Right atrium auricular region (tissue), 2 donors: ENCODE measurements around the gene C8G. TPM values are rescaled to one million over a fixed set of nuclear protein-coding genes. Genes with fewer than 3 reads are reported as not detected.

Experiments
- DNase-seq: peaks from one replicate; pipeline ENCODE4 v3.0.0-alpha.2; 2019; ENCODE audit warnings: low spot score
- H3K27ac ChIP-seq, 2 donors: fragments of 200-600 bp; sonication (generic); 1 replicate in 1 of 2; 2 replicates in 1 of 2; pipeline ENCODE4 v1.5.1; 2016 to 2019
- H3K27me3 ChIP-seq, 2 donors: fragments of 200-600 bp; sonication (generic); one replicate each; pipeline versions ENCODE4 v1.5.1 to v1.6.0; 2017 to 2019
- H3K36me3 ChIP-seq: fragments of 200-600 bp; sonication (generic); one replicate; pipeline ENCODE4 v1.5.1; 2016
- H3K4me1 ChIP-seq, 2 donors: fragments of 200-600 bp; sonication (generic); one replicate each; pipeline versions ENCODE4 v1.5.1 to v1.6.0; 2017 to 2019
- H3K4me3 ChIP-seq, 2 donors: fragments of 200-600 bp; sonication (generic); 1 replicate in 1 of 2; 2 replicates in 1 of 2; pipeline ENCODE4 v1.5.1; 2017 to 2019; ENCODE audit warnings: mild to moderate bottlenecking in 1 of 2, moderate library complexity in 1 of 2
- H3K9me3 ChIP-seq, 2 donors: fragments of 200-600 bp; sonication (generic); one replicate each; pipeline ENCODE4 v1.5.1; 2019
- CTCF ChIP-seq, 2 donors: fragments of 200-600 bp; sonication (generic); IDR thresholded peaks; one replicate each; pipeline ENCODE4 v1.5.1; 2019; ENCODE audit warnings: antibody characterized with exemption in 2 of 2
- total RNA-seq, 2 donors: library from RNA; depleted of rRNA; stranded (reverse); fragments of >200 nt; gene quantifications; one replicate each; pipeline ENCODE4 v1.1.0, GENCODE V29; 2016

The C8G gene
- total RNA-seq, 2 donors from 2014 or later, result not detected

GRCh38 chr9:136955202-136955942 lies 10.3 kb downstream of the C8G start:
- Histone ChIP-seq H3K27ac (no peak overlapping the region), H3K4me3 (no peak overlapping the region), H3K9me3 (no peaks in the 10 kb centered on the region), H3K27me3 (no peaks in the 10 kb centered on the region), H3K4me1 (peaks cover 0 to 28% of the 10 kb centered on the region in 2 donors), H3K36me3 (no peaks in the 10 kb centered on the region)
- no peak for TF ChIP-seq CTCF (IDR thresholded peaks at IDR 0.05)
- no peak for DNase-seq

GRCh38 chr9:136955943-136956335 lies 10.9 kb downstream of the C8G start:
- TF ChIP-seq CTCF (IDR thresholded peaks at IDR 0.05), result no peak
- H3K27me3 ChIP-seq, result no peaks in the 10 kb centered on the region
- no peak for DNase-seq
- H3K9me3 ChIP-seq, result no peaks in the 10 kb centered on the region
- no peaks in the 10 kb centered on the region for H3K36me3 ChIP-seq
- no peak overlapping the region for H3K4me3 ChIP-seq
- no peak overlapping the region for H3K27ac ChIP-seq
- peaks cover 0 to 22% of the 10 kb centered on the region in 2 donors for H3K4me1 ChIP-seq

- Histone ChIP-seq H3K27me3 (no peaks in the 10 kb centered on the region), H3K27ac (no peak overlapping the region), H3K36me3 (no peaks in the 10 kb centered on the region), H3K4me1 (peaks cover 0 to 22% of the 10 kb centered on the region in 2 donors), H3K9me3 (no peaks in the 10 kb centered on the region), H3K4me3 (no peak overlapping the region)
- no peak for TF ChIP-seq CTCF (IDR thresholded peaks at IDR 0.05)
- DNase-seq, result no peak
Observed at GRCh38 chr9:136956604-136957003, 11.6 kb downstream of the C8G start.

- Histone ChIP-seq H3K4me1 (peaks cover 0 to 15% of the 10 kb centered on the region in 2 donors), H3K4me3 (no peak overlapping the region), H3K27me3 (no peaks in the 10 kb centered on the region), H3K36me3 (no peaks in the 10 kb centered on the region), H3K9me3 (no peaks in the 10 kb centered on the region), H3K27ac (no peak overlapping the region)
- TF ChIP-seq CTCF (IDR thresholded peaks at IDR 0.05), result no peak
- no peak for DNase-seq
Observed at GRCh38 chr9:136957461-136957860, 12.4 kb downstream of the C8G start.

GRCh38 chr9:136957901-136958300 lies 12.9 kb downstream of the C8G start:
- Histone ChIP-seq H3K36me3 (no peaks in the 10 kb centered on the region), H3K27me3 (no peaks in the 10 kb centered on the region), H3K27ac (no peak overlapping the region), H3K9me3 (no peaks in the 10 kb centered on the region), H3K4me1 (peaks cover 0 to 11% of the 10 kb centered on the region in 2 donors), H3K4me3 (no peak overlapping the region)
- DNase-seq, result no peak
- no peak for TF ChIP-seq CTCF (IDR thresholded peaks at IDR 0.05)

- Histone ChIP-seq H3K27me3 (no peaks in the 10 kb centered on the region), H3K4me1 (peaks cover 0 to 9% of the 10 kb centered on the region in 2 donors), H3K27ac (no peak overlapping the region), H3K4me3 (no peak overlapping the region), H3K36me3 (no peaks in the 10 kb centered on the region), H3K9me3 (no peaks in the 10 kb centered on the region)
- no peak for DNase-seq
- no peak for TF ChIP-seq CTCF (IDR thresholded peaks at IDR 0.05)
Observed at GRCh38 chr9:136958473-136958872, 13.4 kb downstream of the C8G start.
